Measurements from ENCODE around the gene ETFB. TPM values are rescaled to one million over a fixed set of nuclear protein-coding genes. Genes with fewer than 3 reads are reported as not detected.

Gene ETFB
- total and polyA plus RNA-seq, 9 of the 15 experiments (the other 6 are each of a cell fraction or from before 2014, with no cell fraction given) = 18.1 to 143 (median 96.1) TPM

DNA sequence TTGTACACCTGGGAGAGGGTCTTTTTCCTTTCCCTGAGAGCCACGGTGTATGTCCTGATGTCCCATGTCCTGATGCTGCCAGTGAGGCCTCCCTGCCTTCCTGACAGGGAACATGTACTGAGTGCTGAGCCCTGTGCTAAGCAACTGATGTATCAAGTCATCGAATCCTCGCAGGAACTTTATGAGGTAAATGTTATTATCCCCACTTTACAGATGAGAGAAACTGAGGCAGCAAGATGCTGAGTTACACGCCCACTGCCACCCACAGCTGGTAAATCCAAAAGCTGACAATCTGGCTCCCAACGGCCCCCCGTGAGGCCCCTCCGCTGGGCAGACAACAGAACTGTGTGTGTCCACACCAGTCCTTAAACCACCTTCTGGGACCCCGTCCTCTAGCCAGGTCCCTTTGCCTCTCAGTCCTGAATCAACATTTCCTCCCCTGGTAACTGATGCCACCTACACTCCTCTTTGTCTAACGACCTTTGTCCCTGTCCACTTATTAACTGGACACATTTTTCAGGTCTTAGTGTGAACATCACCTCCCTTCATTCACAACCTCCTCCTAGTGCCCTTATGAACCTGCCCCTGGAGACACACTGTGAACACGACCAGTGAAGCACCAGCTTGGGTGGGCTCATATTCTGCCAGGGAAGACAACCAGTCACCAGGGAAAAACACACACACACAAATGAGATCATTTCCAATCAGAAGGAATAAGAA lies 18.8 kb downstream of the ETFB start (continued):
- TF ChIP-seq, protein P1, sequence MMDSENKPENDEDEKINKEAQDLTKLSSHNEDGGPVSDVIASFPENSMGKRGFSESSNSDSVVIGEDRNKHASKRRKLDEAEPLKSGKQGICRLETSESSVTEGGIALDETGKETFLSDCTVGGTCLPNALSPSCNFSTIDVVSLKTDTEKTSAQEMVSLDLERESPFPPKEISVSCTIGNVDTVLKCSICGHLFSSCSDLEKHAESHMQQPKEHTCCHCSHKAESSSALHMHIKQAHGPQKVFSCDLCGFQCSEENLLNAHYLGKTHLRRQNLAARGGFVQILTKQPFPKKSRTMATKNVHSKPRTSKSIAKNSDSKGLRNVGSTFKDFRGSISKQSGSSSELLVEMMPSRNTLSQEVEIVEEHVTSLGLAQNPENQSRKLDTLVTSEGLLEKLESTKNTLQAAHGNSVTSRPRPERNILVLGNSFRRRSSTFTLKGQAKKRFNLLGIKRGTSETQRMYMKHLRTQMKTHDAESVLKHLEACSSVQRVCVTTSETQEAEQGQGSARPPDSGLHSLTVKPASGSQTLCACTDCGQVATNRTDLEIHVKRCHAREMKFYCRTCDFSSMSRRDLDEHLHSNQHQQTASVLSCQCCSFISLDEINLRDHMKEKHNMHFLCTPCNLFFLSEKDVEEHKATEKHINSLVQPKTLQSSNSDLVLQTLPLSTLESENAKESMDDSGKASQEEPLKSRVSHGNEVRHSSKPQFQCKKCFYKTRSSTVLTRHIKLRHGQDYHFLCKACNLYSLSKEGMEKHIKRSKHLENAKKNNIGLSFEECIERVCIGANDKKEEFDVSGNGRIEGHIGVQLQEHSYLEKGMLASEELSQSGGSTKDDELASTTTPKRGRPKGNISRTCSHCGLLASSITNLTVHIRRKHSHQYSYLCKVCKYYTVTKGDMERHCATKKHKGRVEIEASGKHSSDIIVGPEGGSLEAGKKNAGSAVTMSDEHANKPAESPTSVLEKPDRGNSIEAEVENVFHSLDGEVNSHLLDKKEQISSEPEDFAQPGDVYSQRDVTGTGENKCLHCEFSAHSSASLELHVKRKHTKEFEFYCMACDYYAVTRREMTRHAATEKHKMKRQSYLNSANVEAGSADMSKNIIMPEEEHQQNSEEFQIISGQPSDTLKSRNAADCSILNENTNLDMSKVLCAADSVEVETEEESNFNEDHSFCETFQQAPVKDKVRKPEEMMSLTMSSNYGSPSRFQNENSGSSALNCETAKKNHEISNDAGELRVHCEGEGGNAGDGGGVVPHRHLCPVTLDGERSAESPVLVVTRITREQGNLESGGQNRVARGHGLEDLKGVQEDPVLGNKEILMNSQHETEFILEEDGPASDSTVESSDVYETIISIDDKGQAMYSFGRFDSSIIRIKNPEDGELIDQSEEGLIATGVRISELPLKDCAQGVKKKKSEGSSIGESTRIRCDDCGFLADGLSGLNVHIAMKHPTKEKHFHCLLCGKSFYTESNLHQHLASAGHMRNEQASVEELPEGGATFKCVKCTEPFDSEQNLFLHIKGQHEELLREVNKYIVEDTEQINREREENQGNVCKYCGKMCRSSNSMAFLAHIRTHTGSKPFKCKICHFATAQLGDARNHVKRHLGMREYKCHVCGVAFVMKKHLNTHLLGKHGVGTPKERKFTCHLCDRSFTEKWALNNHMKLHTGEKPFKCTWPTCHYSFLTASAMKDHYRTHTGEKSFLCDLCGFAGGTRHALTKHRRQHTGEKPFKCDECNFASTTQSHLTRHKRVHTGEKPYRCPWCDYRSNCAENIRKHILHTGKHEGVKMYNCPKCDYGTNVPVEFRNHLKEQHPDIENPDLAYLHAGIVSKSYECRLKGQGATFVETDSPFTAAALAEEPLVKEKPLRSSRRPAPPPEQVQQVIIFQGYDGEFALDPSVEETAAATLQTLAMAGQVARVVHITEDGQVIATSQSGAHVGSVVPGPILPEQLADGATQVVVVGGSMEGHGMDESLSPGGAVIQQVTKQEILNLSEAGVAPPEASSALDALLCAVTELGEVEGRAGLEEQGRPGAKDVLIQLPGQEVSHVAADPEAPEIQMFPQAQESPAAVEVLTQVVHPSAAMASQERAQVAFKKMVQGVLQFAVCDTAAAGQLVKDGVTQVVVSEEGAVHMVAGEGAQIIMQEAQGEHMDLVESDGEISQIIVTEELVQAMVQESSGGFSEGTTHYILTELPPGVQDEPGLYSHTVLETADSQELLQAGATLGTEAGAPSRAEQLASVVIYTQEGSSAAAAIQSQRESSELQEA (IDR thresholded peaks at IDR 0.05; ENCODE audit: low read depth) = no peak
- TF ChIP-seq HNRNPUL1 (IDR thresholded peaks at IDR 0.05; ENCODE audit: low read length) (no peak), PPARD (CRISPR knock-in tag; IDR thresholded peaks at IDR 0.05) (no peak), MCM2 (IDR thresholded peaks at IDR 0.05; ENCODE audit: low read depth) (no peak), SETDB1 (IDR thresholded peaks at IDR 0.05; ENCODE audit: low read length) (no peak), POLR2B (IDR thresholded peaks at IDR 0.05; ENCODE audit: low read depth, partially characterized antibody) (peak; percentile 17), PHTF2 (CRISPR knock-in tag; IDR thresholded peaks at IDR 0.05) (no peak), ZNF318 (IDR thresholded peaks at IDR 0.05; ENCODE audit: borderline replicate concordance in 1 of 2, low read depth in 1 of 2) (no peak), RFX1 (IDR thresholded peaks at IDR 0.05) (no peak), NUFIP1 (IDR thresholded peaks at IDR 0.05; ENCODE audit: partially characterized antibody) (no peak)

Data from K562 (cell line).